ENCODE measurements around the gene WAS. TPM values are rescaled to one million over a fixed set of nuclear protein-coding genes. Genes with fewer than 3 reads are reported as not detected.
"Not testable (repeated sequence)": the region's sequence is repeated elsewhere in the genome, so short reads cannot be mapped to it uniquely, and the experiment has no call there.

WAS gene
- total RNA-seq, 1 experiment from 2014 or later, result 0.57 TPM

GRCh38 chrX:48685416-48685815 is 1.8 kb downstream of the WAS start:
- DNase-seq (ENCODE audit: low read depth), result no peak

GRCh38 chrX:48688531-48689150 is 5.0 kb downstream of the WAS start:
- DNase-seq (ENCODE audit: low read depth), result no peak

GRCh38 chrX:48689208-48689920 is 5.8 kb downstream of the WAS start:
- DNase-seq (ENCODE audit: low read depth), result no peak

- not testable (repeated sequence) for DNase-seq (ENCODE audit: low read depth)
Observed at GRCh38 chrX:48691746-48692145, 8.1 kb downstream of the WAS start.

- no peak for DNase-seq (ENCODE audit: low read depth)
Observed at GRCh38 chrX:48694776-48695533, 11.4 kb downstream of the WAS start.

GRCh38 chrX:48695534-48695896 is 11.9 kb downstream of the WAS start:
- DNase-seq (ENCODE audit: low read depth), result no peak

GRCh38 chrX:48695925-48696300 is 12.3 kb downstream of the WAS start:
- DNase-seq (ENCODE audit: low read depth), result no peak

GRCh38 chrX:48696301-48696908 is 12.8 kb downstream of the WAS start, which contains the start of gene SUV39H1:
TSS of gene SUV39H1 (plus strand) at chrX:48696734. CDS start at chrX:48696785, 51 bp downstream.
- peak; percentile 91 for DNase-seq (ENCODE audit: low read depth)

GRCh38 chrX:48696909-48697727 is 13.5 kb downstream of the WAS start:
- peak; percentile 45 for DNase-seq (ENCODE audit: low read depth)

- no peak for DNase-seq (ENCODE audit: low read depth)
Observed at GRCh38 chrX:48698306-48698705, 14.7 kb downstream of the WAS start.

- no peak for DNase-seq (ENCODE audit: low read depth)
Observed at GRCh38 chrX:48700246-48700645, 16.6 kb downstream of the WAS start.

GRCh38 chrX:48700951-48701653 is 17.5 kb downstream of the WAS start:
- DNase-seq (ENCODE audit: low read depth), result no peak

- no peak for DNase-seq (ENCODE audit: low read depth)
Observed at GRCh38 chrX:48702032-48702431, 18.4 kb downstream of the WAS start.

GRCh38 chrX:48702716-48703115 is 19.1 kb downstream of the WAS start:
- no peak for DNase-seq (ENCODE audit: low read depth)

GRCh38 chrX:48703228-48703627 is 19.6 kb downstream of the WAS start:
- no peak for DNase-seq (ENCODE audit: low read depth)

GRCh38 chrX:48703642-48704481 is 20.3 kb downstream of the WAS start:
- DNase-seq (ENCODE audit: low read depth), result peak; percentile 22

- no peak for DNase-seq (ENCODE audit: low read depth)
Observed at GRCh38 chrX:48705871-48706270, 22.3 kb downstream of the WAS start.

- no peak for DNase-seq (ENCODE audit: low read depth)
Observed at GRCh38 chrX:48709522-48710112, 26.0 kb downstream of the WAS start.

- DNase-seq (ENCODE audit: low read depth), result no peak
Observed at GRCh38 chrX:48711162-48711928, 27.7 kb downstream of the WAS start.

Measured in Daoy (cell line).